ENCODE results near the gene TPP2.

The TPP2 gene

DNA sequence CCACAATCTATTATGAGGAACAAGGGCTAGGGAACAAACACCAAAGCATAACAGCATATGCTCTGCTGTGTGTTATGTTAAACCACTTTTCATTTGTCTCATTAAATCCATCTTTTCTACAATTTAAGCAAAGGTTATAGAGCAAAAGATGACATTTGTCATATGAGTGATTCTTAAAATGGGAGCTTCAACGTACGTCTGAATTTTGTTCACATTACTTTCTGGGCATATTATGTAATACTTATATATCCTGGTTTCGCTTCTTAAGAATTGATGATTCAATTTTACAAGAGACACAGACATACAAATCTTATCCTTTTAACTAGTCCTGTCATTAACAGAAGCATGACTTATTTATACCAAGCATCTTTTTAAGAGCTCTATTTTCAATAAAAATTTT lies 3.3 kb upstream of the TPP2 start:
- no peak for FAIRE-seq

DNA sequence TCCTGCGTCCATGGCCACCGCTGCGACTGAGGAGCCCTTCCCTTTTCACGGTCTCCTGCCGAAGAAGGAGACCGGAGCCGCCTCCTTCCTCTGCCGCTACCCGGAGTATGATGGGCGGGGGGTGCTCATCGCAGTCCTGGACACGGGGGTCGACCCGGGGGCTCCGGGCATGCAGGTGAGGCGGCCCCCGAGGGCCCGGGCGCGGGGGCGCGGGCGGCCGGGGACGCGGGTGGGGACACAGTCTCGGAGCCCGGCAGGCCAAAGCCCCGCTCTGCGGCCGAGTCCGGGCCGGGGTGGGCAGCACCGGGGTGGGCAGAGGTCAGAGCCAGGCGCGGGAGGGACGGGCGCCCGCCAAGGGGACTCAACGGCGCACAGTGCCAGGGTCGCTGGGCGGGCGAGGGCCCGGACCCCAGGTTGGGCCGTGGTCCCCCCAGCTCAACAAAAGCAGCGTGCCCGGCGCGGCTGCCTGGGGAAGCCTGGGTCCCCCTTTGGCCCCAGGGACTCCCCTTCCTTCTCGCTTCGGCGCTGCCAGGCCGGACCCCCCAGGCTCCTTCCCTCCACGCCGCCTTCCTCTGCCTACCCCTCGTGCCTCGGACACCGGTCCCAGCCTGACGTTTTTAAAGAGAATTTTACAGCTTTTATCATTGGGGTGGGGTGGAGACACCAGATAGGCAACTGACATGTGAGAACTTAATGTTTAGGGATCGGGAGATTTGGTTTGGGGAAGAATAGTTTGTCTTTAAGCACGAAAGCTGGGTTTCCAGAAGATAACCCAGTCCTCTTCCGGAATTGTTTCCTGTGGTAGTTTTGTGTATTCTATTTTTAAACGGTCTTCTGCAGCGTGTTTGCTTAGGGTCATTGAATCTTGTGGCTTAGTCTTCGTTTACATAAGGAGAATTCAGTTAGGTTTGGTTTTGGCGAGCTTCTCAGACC lies 509 bp downstream of the TPP2 start:
- DNase-seq (ENCODE audit: insufficient read length, low spot score): no peak
- FAIRE-seq: peak; percentile 86

More for the DNA sequence above, 3.3 kb upstream of the TPP2 start:
- no peak for DNase-seq (ENCODE audit: insufficient read length, low spot score)

DNA sequence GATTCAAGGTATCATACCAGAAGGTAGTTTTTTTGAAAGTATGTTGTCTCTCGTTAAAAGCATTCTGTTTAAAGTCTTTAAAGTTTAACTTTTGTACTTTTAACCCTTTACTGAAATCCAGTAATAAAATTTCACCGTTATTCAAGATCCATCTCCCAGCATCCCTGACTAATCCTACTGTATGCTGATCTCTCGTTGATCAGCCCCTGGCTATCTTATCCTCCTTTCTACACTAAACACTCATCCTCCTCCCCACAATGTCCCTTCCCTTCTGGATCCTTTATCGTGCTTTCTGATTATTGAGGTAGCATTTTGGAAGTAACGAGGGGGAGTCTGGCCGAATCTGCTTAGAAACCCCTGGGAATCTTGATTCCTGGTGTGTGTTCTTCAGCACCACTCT lies 1.3 kb downstream of the TPP2 start:
- FAIRE-seq: peak; percentile 56
- no peak for DNase-seq (ENCODE audit: insufficient read length, low spot score)

DNA sequence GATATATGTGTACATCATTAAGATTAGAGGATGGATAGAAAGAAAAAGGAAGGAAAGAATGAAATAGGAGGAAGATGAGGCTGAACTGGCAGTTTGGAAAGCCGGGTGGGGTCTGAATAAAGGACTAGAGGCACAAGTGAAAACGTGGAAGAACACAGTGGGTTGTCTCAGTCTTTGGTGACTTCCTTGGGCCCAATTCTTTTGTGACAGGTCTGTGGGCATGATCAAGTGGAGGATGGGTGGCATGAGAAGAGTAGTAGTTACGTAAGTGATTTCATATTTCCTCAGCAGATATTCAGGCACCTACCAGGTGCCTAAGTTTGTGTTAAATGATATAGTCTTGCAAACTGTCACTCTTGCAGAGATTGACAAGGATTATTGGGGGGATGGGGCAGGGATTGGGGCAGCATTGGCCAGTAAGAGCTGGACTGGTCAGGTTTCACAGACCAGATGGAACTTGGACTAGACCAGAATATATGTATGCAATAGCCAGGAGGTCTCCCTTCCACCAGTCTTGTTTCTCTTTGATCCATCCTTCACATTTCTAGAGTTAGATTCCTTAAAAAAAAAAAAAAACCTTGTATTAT lies 2.7 kb downstream of the TPP2 start:
- DNase-seq (ENCODE audit: insufficient read length, low spot score) (no peak), FAIRE-seq (no peak)

DNA sequence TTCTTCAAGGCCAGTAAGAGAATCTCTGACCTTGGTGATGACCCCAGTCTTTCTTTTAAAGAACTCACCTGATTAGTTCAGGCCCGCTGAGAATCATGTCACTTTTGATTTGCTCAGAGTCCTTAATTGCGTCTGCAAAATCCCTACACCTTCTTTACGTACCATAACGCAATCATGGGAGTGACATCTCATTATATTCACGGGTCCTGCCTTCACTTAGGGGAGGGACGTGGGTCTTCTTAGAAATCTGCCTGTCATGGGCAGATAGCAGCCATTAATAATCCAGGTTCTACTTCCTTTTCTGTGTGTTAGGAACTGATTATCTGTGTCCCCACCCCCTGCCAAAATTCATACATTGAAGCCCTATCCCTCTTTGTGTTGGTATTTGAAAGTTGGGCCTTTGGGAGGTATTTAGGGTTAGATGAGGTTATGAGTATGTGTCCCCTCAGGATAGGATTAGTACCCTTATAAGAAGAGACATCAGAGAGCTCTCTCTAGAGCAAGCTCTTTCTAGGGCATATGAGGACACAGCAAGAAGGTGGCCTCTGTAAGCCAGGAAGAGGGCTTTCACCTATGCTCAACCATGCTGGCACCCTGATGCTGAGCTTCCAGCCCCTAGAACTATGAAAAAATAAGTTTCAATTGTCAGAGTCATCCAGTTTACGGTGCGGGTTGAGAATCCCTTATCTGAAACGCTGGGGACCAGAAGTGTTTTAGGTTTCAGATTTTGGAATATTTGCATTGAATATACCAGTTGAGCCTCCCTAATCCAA lies 9.9 kb downstream of the TPP2 start:
- no peak for FAIRE-seq
- DNase-seq (ENCODE audit: insufficient read length, low spot score): no peak

DNA sequence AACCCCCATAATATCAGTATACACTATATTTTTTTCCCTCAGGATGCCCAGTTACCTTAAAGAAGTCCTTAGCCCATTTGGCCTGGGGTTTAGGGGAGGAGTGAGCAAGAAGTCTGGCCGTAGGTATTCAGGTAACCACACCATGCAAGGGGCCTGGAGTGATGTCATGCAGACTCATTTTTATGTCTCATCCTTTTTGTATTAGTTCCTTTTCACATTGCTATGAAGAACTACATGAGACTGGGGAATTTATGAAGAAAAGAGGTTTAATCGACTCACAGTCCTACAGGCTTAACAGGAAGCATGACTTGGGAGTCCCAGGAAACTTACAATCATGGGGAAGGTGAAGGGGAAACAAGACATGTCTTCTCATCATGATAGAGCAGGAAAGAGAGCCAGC lies 12.2 kb downstream of the TPP2 start:
- peak; percentile 47 for FAIRE-seq

DNA sequence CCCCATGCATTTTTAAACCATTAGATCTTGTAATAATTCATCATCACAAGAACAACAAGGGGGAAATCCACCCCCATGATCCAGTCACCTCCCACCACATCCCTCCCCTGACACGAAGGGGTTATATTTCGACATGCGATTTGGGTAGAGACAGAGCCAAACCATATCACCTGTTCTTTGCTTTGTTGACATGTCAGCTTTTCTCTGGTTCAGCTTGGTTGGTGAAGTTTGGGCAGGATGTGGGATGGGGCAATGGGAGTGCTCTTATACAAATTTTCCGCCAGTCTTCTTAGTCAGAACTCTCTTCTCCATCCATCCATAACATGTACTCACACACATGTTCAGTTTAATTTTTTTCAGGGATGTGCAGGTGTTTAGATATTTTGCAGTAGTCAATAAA lies 12.9 kb downstream of the TPP2 start:
- FAIRE-seq: no peak
- no peak for DNase-seq (ENCODE audit: insufficient read length, low spot score)

More for the DNA sequence above, 12.2 kb downstream of the TPP2 start:
- DNase-seq (ENCODE audit: insufficient read length, low spot score): no peak

DNA sequence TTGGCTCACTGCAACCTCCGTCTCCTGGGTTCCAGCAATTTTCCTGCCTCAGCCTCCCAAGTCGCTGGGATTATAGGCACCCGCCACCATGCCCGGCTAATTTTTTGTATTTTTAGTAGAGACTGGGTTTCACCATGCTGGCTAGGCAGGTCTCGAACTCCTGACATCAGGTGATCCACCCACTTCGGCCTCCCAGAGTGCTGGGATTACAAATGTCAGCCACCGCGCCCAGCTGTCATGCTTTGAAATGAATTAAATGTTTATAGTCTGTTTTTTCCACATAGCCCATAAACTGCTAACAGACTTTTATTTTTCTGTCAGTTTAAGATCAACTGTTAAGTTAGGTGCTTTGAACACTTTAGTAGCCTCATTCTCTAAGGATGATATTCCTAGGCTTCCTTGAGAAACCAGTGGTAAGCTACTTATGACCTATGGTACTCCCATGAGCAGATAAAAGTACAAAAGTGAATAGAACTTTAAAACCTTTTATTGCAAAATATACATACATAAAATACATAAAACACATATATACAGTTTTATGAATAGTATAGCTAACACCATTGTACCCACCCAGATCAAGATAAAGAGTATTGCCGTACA lies 13.6 kb downstream of the TPP2 start:
- no peak for DNase-seq (ENCODE audit: insufficient read length, low spot score)
- no peak for FAIRE-seq

DNA sequence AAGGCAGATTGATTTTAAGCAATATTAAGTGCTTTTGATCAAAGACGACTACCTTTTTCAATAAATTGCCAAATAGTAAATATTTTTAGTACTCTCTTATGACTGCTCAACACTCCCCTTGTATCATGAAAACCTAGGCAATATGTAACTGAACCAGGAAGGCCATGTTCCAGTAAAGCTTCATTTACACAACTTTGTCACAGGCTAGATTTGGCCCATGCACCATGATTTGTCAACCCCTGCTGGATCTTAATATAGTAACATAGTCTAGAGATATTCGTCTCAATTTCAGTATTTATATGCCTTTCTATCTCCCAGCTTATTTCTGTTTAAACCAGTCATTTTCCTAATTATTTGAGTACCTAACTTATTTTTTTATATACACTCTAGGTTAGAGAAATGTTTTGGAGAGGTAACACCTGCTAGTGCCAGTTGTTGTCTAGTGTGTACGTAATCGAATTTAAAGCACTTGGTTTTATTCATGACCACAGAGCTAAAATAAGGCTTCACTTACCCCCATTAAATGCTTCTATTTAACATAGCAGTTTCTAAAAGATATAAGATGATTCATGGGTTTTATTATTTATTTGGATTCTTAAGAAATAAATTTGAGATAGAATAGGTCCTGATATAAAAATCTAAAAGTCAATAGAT lies 21.0 kb downstream of the TPP2 start:
- FAIRE-seq (no peak), DNase-seq (ENCODE audit: insufficient read length, low spot score) (no peak)

DNA sequence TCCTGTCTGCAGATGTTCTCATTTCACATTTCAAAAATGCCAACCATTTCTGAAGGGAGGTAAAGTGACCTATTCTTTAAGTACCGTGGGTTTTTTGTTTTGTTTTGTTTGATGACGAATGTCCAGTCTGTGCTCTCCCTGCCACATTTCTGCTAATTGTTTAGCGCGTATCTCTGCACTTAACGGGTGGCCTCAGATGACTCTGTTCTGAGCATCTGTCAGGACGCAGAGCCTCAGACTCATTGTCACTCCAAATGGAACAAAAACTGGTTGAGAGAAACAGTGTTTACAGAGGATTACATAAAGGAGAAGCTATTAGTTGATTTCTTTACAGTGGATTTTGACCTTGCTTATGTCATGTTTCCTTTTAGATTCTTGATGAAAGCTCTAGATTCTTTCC lies 23.7 kb downstream of the TPP2 start:
- DNase-seq (ENCODE audit: insufficient read length, low spot score) (no peak), FAIRE-seq (no peak)

DNA sequence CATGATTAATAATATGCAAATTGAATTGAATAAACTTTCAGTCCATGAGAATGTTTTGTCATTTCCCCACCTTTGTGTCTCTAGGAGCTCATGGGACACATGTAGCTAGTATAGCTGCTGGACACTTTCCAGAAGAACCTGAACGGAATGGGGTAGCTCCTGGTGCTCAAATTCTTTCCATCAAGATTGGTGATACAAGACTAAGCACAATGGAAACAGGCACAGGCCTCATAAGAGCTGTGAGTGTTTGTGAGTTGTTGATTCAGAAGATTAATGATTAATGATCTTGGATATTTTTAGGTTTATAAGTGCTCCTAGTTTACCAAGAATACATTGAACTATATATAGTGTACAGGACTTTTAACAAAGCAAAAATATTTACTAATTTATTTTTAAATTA lies 30.1 kb downstream of the TPP2 start:
- no peak for FAIRE-seq
- no peak for DNase-seq (ENCODE audit: insufficient read length, low spot score)

DNA sequence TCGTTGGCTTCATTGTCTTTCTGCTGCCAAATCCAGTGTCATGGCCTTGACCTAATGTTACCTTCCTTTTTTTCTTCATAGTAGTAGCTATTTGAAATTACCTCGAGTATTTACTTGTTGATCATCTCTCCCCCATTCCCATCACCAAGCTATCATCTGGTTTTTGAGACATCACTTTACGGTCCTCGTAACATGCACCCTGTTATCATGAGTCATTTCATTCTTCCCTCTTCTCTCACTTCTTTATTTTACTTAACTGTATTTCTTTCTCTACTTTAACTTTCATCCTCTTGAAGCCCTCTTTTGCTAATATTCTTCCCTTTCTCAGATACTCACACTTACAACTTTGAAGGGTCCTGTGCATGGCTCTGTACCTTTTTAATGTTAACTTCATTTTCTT lies 31.8 kb downstream of the TPP2 start:
- DNase-seq (ENCODE audit: insufficient read length, low spot score): no peak
- FAIRE-seq: no peak

DNA sequence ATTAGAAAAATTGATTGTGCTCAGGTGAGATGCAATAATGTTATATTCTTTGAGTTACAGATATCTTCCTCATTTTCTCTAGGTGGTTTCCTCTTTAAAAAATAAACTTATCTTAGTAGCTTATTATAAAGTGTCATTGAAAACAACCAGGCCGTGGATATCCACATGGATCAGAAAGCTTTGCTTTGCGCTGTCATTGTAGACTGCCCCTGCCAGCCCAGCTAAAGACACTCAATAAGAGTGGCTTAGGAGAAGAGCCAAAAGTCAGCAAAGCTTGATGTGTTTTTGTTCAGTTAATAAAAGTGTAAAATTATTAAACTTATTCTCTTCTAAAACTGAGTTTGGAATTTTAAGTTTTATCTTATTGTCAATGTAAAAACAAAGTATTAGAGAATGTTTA lies 34.4 kb downstream of the TPP2 start:
- FAIRE-seq (no peak), DNase-seq (ENCODE audit: insufficient read length, low spot score) (no peak)

DNA sequence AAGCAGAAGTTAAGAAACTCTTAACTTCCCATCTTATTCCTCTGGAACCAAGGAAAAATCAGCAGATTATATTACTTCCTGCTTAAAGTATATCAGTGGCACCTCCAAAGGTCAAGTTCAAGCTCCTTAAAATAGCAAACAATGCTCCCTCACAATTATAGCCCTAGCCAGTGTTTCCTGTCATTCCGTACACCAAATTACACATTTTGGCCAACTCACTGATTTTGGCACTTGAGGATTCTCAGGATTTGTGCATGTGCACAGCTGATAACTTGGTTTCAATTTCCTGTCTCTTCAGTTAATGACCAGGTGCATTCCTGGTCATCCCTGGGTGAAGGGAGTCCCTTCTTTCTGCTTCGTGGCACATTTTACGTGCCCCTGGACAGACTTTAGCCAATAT lies 42.0 kb downstream of the TPP2 start:
- DNase-seq (ENCODE audit: insufficient read length, low spot score) (no peak), FAIRE-seq (no peak)

DNA sequence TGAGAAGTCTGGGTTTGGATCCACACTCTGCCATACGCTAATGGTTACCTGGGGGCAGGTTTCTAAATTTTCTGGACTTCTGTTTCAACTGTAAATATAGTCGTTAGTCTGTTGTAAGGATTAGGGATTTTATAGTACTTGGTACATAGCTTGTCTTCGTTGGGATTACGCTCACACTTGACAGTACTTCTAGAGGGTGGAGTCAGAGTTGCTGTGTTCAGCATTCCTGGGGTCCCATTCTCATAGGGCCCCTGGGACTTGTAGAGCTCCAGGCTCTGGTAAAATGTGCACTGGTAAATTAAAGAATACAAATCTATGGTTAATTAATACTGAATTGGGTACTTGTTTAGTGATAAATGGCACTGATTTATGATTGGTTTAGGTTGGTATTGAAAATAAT lies 45.2 kb downstream of the TPP2 start:
- no peak for FAIRE-seq
- DNase-seq (ENCODE audit: insufficient read length, low spot score): no peak

DNA sequence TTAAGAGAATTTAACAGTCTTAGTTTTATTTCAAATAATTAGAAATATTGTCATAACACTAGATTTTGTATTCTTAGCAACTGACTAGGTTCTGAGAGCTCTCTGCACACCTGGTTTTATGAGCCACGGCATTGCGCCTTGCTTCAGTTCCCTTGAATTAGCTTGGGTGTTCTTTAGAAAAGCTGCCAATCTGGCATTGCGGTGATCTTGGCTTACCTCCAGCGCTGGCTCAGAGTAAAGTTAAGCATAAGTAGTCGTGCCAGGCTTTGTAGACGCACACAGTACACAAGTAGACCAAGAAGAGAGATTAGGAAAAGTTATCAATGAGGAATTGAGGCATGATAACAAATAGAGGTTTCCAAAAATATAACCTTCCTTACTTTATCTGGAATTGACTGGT lies 45.7 kb downstream of the TPP2 start:
- FAIRE-seq: no peak
- DNase-seq (ENCODE audit: insufficient read length, low spot score): no peak

DNA sequence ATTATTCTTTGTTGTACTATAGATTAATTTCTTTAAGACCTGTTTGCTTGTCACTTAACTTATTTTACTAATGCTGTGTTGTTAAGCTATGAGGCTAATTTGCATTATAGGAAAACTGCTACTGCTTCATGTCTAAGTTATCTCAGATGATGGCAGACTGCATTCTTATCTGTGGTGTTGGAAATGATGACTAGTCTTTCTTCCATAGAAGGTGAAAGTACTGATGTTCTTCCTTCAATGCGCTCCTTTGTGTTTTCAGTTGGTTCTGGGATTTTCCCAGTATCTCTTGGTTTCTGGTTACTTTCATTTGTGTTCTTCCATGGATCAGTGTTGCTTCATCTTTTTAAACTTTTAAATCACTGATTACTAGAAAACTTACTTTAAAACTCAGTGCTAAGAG lies 46.9 kb downstream of the TPP2 start:
- FAIRE-seq: peak; percentile 31
- DNase-seq (ENCODE audit: insufficient read length, low spot score): no peak

DNA sequence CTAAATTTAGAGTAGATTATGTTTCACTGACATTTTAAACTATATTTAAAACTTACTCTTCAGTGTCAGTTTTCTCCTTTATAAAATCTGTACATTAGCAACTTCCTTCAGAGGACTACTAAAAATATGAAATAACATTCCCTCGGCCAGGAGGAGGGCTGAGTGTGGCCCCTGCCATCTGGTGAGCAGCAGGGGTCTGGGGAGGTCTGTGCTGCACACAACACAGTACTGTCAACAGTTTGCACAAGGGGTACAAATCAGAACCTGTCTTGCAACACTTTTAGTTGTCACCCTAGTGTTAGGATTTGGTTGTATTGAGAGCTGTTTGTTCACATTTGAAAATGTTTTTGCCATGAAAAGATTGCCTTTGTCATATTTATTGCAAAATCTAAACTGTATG lies 48.9 kb downstream of the TPP2 start:
- DNase-seq (ENCODE audit: insufficient read length, low spot score) (no peak), FAIRE-seq (no peak)

DNA sequence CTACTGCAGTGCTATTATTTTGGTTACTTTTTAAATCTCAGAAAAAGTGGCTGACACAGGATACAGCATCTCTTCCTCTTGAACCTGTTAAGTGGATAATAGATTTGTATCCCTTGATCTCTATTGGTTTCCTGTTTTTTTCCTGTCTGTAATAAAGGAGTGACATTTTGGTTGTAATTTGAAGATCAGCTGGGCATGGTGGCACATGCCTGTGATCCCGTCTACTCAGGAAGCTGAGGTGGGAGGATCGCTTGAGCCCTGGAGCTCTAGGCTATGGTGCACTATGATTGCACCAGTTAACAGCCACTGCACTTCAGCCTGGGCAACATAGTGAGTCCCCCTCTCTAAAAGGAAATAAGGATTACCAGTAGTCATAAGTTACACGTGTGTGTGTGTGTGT lies 51.3 kb downstream of the TPP2 start:
- no peak for DNase-seq (ENCODE audit: insufficient read length, low spot score)
- no peak for FAIRE-seq

DNA sequence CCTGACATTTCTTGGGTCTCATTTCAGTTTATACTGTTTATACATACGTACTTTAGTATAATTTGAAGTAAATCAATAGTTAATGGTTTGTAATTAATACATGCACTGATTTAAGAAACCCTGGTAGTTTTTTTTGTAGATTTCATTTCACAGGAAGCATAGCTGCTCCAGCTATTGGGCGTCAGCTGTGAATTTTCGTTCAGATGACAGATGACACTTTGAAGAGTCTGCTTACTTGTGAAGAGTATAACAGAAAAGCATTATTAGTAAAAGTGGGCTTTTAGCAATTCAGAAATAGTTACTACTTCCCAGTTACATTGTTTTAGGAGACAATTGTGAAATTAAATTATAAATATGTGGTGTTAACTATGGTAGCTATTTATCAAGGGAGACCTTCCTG lies 53.7 kb downstream of the TPP2 start:
- FAIRE-seq: no peak

DNA sequence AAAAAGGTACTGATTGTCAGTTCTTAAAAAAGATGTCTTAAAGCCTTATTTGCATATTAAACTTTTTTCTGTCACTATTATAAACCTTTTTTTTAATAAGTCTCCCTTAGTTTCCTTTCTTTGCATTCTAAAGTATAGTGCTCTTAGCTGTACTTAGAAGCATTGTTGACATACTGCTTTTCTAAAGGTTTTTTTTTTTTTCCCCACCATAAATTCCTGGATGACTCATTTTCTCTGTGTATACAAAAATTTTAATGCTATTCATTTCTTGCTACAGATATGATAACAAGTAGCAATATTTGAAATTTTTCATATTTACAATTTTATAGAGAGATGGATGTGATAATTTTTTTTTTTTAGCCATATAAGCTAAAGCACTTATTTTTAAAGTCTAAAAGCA lies 54.6 kb downstream of the TPP2 start:
- DNase-seq (ENCODE audit: insufficient read length, low spot score) (no peak), FAIRE-seq (no peak)

More for the DNA sequence above, 53.7 kb downstream of the TPP2 start:
- no peak for DNase-seq (ENCODE audit: insufficient read length, low spot score)

All from GM19239 (cell line).